GM10266 (cell line): ENCODE measurements around the gene PEX7.
"Not testable (repeated sequence)": the region's sequence is repeated elsewhere in the genome, so short reads cannot be mapped to it uniquely, and the experiment has no call there.

Experiments used
- DNase-seq: peaks from one replicate; pipeline ENCODE4 v3.0.0; 2012; ENCODE audit errors: extremely low spot score
- TF ChIP-seq, protein P1 (sequence below): IDR thresholded peaks from 2 replicates; pipeline ENCODE4 v1.5.1; 2012; ENCODE audit warnings: mild to moderate bottlenecking, low read depth; ENCODE audit not compliant: control insufficient read depth, insufficient read depth; ENCODE audit errors: missing control alignments

PEX7 gene

DNA sequence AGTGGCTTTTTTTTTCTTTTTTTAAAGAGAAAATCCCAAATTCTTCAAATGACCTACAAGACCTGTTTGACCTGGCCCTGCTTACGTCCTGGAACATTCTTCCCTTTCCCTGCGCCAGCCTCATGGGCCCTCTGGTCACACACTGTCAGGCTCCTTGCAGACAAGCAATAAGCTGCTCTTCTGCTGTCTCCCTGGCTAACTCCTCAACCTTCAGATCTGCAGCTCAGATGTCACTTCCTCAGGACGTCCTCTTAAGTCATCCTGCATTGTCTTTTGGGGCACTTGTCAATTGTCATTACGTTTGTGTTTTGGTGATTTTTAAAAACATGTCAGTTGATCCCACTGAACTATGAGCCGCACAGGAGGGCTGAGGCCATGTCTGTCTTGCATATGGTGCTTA lies 70.8 kb downstream of the PEX7 start:
- DNase-seq, result no peak

GRCh38 chr6:136895901-136896300 lies 73.5 kb downstream of the PEX7 start:
- DNase-seq, result no peak
- TF ChIP-seq, protein P1, sequence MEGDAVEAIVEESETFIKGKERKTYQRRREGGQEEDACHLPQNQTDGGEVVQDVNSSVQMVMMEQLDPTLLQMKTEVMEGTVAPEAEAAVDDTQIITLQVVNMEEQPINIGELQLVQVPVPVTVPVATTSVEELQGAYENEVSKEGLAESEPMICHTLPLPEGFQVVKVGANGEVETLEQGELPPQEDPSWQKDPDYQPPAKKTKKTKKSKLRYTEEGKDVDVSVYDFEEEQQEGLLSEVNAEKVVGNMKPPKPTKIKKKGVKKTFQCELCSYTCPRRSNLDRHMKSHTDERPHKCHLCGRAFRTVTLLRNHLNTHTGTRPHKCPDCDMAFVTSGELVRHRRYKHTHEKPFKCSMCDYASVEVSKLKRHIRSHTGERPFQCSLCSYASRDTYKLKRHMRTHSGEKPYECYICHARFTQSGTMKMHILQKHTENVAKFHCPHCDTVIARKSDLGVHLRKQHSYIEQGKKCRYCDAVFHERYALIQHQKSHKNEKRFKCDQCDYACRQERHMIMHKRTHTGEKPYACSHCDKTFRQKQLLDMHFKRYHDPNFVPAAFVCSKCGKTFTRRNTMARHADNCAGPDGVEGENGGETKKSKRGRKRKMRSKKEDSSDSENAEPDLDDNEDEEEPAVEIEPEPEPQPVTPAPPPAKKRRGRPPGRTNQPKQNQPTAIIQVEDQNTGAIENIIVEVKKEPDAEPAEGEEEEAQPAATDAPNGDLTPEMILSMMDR, result no peak

More for the DNA sequence above, 70.8 kb downstream of the PEX7 start:
- TF ChIP-seq, protein P1, result no peak

- TF ChIP-seq, protein P1, result no peak
Observed at GRCh38 chr6:136897071-136897470, 74.7 kb downstream of the PEX7 start.

GRCh38 chr6:136901212-136901784 lies 78.9 kb downstream of the PEX7 start:
- DNase-seq, result no peak

More at GRCh38 chr6:136897071-136897470, 74.7 kb downstream of the PEX7 start:
- DNase-seq, result no peak

GRCh38 chr6:136904477-136904876 lies 82.1 kb downstream of the PEX7 start:
- DNase-seq, result not testable (repeated sequence)

More at GRCh38 chr6:136901212-136901784, 78.9 kb downstream of the PEX7 start:
- TF ChIP-seq, protein P1, result no peak

DNA sequence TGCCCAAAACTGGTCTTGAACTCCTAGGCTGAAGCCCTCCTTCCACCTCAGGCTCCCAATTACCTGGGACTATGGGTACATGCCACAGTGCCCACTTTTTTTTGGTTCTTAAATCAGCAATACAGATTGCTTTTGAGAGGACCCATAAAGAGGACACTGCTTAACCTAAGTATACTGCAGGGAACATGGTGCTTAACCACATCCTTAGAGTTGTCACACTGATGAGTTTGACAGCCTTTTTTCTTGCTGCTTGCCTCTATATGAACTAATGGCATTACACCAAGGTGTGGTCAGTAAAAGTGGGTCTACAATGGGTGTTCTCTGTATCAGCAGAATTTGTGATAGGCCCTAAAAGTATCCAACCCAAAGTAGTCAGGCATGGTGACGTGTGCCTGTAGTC lies 92.6 kb downstream of the PEX7 start:
- TF ChIP-seq, protein P1, result no peak
- no peak for DNase-seq

- no peak for DNase-seq
- TF ChIP-seq, protein P1, result no peak
Observed at GRCh38 chr6:136918706-136919105, 96.3 kb downstream of the PEX7 start.

DNA sequence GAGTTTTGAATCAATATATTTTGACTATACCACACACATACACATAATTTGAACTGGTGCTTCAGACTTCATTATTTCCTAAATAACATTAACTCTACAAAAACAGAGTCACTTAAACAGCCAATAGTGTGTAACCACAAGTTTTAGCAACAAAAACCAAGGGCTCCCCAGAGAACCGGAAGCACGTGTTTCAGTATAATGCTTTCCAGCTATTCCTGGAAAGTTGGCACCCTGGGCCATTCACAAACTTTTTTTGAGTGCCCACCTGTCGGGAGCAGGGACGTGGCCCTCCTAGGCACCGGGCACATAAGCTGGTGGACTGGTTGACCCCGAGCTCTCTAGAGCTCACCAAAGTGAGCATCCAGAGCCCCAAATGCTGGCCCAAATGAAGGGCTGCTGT lies 97.8 kb downstream of the PEX7 start:
- TF ChIP-seq, protein P1, result no peak

More for the DNA sequence above, 97.8 kb downstream of the PEX7 start:
- DNase-seq, result no peak
